Left ventricle myocardium inferior (tissue), 1 donor: ENCODE data around the gene ALPP. TPM values are rescaled to one million over a fixed set of nuclear protein-coding genes. Genes with fewer than 3 reads are reported as not detected.
"Not testable (repeated sequence)": the region's sequence is repeated elsewhere in the genome, so short reads cannot be mapped to it uniquely, and the experiment has no call there.

Experiments used
- DNase-seq: peaks from one replicate; pipeline ENCODE4 v3.0.0-alpha.2; 2020
- H3K27ac ChIP-seq: fragments of 200-600 bp; replicated peaks from 2 replicates; pipeline ENCODE4 v1.8.0; 2021
- H3K27me3 ChIP-seq: fragments of 200-600 bp; 2 replicates; pipeline ENCODE4 v1.8.0; 2021; ENCODE audit warnings: low read depth
- H3K36me3 ChIP-seq: fragments of 200-600 bp; 2 replicates; pipeline ENCODE4 v1.8.0; 2021
- H3K4me1 ChIP-seq: fragments of 200-600 bp; 2 replicates; pipeline ENCODE4 v1.8.0; 2021
- H3K4me3 ChIP-seq: fragments of 200-600 bp; 2 replicates; pipeline ENCODE4 v1.8.0; 2021; ENCODE audit warnings: mild to moderate bottlenecking, moderate library complexity
- H3K9me3 ChIP-seq: fragments of 200-600 bp; replicated peaks from 2 replicates; pipeline ENCODE4 v1.8.0; 2021
- CTCF ChIP-seq: fragments of 200-600 bp; IDR thresholded peaks from 2 replicates; pipeline ENCODE4 v1.8.0; 2021; ENCODE audit warnings: antibody characterized with exemption, mild to moderate bottlenecking, borderline replicate concordance
- intact Hi-C: fragments of 100-400 bp; cut with micrococcal nuclease; formaldehyde crosslinking; loops from one replicate; pipeline ENCODE4 v1.11.0; 2022
- total RNA-seq: library from RNA; stranded (reverse); fragmentation: NEBNext Ultra II Directional; extraction: Animal tissue kit (Norgen Biotek cat#: 25700); gene quantifications from one replicate; pipeline ENCODE4 v1.2.1, GENCODE V29; 2021
- donor health status: DM: no; HTN: yes; CAD: no; lungs with severe emphysema.

The ALPP gene
- total RNA-seq, 1 donor from 2014 or later: not detected

- Histone ChIP-seq H3K36me3 (peaks cover 6% of the 10 kb centered on the region), H3K4me1 (no peaks in the 10 kb centered on the region), H3K9me3 (no peaks in the 10 kb centered on the region), H3K27me3 (no peaks in the 10 kb centered on the region), H3K4me3 (no peak overlapping the region), H3K27ac (no peak overlapping the region)
- no peak for TF ChIP-seq CTCF
- intact Hi-C loops: no loop called here
- peak; percentile 3 for DNase-seq
Measured at GRCh38 chr2:232336981-232337720, 41.4 kb upstream of the ALPP start.

DNA sequence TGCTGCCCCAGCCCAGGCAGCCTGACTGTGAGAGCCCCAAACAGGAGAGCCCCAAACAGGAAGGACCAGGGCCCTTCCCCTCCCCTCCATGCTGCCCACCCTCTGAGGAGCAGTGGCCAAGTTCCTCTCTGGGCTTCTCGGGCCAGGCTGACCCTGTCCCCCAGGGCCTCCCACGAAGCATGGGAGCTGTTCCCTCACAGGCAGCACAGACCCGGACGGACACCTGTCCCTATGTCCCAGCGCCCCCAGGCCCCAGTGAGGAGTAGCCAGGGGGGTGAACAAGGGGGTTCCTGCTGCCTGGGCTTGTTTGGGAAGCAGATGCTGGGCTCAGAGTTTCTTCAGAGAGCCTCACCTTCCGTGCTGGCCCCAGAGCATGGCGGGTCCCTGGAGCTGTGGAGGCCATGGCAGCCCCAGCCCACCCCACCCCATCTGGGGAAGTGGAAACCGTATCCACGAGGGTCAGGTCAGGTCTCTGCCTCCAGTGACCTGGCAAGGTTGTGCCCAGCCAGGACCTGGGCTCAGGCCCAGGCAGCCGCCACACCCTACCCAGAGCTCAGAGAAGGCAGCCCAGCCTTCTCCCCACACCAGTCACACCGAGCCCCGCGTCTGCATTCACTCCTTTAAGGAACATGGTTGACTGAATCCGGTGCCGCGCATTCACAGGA, 40.3 kb upstream of the ALPP start:
- H3K27ac ChIP-seq, intact Hi-C loops, H3K9me3 ChIP-seq, H3K27me3 ChIP-seq, H3K4me1 ChIP-seq, H3K36me3 ChIP-seq, H3K4me3 ChIP-seq: not testable (repeated sequence)
- peak; percentile 10 for DNase-seq

- intact Hi-C loops: no loop called here
- no peak for TF ChIP-seq CTCF
- H3K27me3 ChIP-seq: no peaks in the 10 kb centered on the region
- DNase-seq: no peak
- no peak overlapping the region for H3K27ac ChIP-seq
- H3K4me3 ChIP-seq: no peak overlapping the region
- H3K36me3 ChIP-seq: peaks cover 6% of the 10 kb centered on the region
- H3K4me1 ChIP-seq: no peaks in the 10 kb centered on the region
- no peaks in the 10 kb centered on the region for H3K9me3 ChIP-seq
Measured at GRCh38 chr2:232338759-232339106, 39.8 kb upstream of the ALPP start.

DNA sequence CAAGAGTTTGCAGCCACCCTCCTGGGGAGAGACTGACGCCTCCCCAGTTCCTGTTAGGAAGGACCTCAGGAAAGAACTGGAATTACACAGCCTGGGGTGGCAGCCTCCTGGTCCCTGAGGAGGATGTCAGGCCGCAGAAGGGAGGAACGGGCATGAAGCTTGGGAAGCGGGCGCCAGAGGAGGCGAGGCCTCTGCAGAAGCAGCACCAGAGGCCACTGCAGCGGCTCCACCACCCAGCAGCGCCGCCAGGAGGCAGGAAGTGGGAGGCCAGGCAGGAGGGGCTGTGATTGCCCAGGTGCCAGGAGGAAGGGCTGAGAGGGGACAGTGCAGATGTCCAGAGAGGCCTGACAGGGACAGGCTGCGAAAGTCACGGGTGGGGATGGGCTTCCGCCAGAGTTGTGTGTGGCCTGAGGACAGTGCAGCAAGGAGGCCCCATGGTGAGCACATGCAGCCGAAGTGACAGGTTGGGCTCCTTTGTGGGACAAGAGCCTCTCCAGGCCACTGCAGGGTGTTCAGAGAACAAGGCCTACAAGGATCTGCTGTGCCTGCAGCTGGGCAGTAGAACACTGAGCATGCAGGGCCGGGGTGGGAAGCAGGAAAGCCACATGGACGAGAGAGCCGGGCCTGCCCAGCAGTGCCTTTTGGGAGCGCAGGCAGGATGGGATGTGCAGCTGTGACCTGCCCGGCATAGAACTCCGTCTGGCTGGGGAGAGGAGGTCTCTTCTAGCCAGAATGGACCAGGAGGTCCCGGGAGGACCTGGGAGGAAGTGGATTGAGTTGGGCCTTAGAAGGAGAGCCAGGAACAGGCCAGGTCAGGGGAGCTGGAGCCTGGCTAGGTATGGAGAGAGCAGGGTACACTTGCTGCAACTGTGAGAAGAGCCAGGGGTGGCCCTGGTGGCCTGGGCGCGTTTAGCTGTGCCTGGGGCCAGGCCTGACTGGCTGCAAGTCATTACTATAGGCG, 39.1 kb upstream of the ALPP start:
- no peak for TF ChIP-seq CTCF
- H3K4me1 ChIP-seq: no peaks in the 10 kb centered on the region
- H3K27ac ChIP-seq: no peak overlapping the region
- H3K27me3 ChIP-seq: no peaks in the 10 kb centered on the region
- intact Hi-C loops: no loop called here
- H3K4me3 ChIP-seq: no peak overlapping the region
- no peaks in the 10 kb centered on the region for H3K9me3 ChIP-seq
- peak; percentile 11 for DNase-seq
- peaks cover 6% of the 10 kb centered on the region for H3K36me3 ChIP-seq

DNA sequence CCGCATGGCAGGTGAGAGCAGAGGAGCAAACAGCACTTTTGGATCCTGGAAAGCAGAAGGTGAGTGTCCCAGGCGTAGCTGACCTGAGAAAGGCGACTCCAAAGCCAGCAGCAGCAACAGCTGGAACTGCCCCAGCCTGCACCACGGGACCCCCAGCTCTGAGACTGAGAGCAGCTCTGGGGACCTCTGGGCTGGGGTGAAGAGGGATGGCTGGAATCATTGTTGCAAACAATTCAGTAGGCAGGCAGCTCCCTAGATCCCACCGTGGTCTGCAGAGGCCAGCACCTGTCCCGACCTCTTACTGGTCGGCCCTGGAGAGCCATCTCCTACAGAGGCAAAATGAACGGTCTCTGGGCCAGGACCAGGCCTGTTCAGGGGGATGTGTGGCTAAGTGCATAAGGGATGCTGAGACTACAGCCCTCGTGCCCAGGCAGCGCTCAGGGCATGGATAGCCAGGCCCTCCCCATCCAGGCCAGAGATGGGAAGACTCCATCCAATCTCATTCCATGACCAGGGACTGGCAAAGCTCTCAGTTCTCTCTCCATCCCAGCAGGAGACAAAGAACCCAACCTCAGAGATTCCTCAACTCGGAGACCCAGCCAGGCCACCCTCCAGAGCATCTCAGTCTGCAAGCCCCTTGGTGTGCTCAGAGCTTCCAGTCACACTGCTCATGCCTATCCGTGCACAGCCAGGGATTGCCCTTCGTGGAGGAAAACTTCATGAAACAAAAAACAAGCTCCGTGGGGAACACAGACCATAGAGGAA, 38.2 kb upstream of the ALPP start:
- Histone ChIP-seq H3K27ac (no peak overlapping the region), H3K36me3 (peaks cover 6% of the 10 kb centered on the region), H3K4me1 (no peaks in the 10 kb centered on the region), H3K27me3 (no peaks in the 10 kb centered on the region), H3K4me3 (no peak overlapping the region), H3K9me3 (no peaks in the 10 kb centered on the region)
- intact Hi-C loops: no loop called here
- no peak for TF ChIP-seq CTCF
- peak; percentile 9 for DNase-seq
